Prostate gland (tissue), 2 donors: ENCODE results near the gene NOL9.

Source experiments
- POLR2A ChIP-seq: fragments of 450-650 bp; IDR thresholded peaks from one replicate; pipeline ENCODE4 v1.6.1; 2016; ENCODE audit warnings: antibody characterized with exemption, mild to moderate bottlenecking
- POLR2AphosphoS5 ChIP-seq: sonication (generic); formaldehyde crosslinking; IDR thresholded peaks from one replicate; pipeline ENCODE4 v1.6.1; 2017; ENCODE audit warnings: antibody characterized with exemption
- TF ChIP-seq, protein P1 (sequence below), 4 experiments: fragments of 200-600 bp in 2 of 4; fragments of 450-650 bp in 2 of 4; sonication (generic) in 2 of 4; IDR thresholded peaks; 1 replicate in 3 of 4; 2 replicates in 1 of 4; pipeline ENCODE4 v1.5.1; 2016 to 2019; ENCODE audit warnings: antibody characterized with exemption in 4 of 4, mild to moderate bottlenecking in 2 of 4, moderate library complexity in 2 of 4

DNA sequence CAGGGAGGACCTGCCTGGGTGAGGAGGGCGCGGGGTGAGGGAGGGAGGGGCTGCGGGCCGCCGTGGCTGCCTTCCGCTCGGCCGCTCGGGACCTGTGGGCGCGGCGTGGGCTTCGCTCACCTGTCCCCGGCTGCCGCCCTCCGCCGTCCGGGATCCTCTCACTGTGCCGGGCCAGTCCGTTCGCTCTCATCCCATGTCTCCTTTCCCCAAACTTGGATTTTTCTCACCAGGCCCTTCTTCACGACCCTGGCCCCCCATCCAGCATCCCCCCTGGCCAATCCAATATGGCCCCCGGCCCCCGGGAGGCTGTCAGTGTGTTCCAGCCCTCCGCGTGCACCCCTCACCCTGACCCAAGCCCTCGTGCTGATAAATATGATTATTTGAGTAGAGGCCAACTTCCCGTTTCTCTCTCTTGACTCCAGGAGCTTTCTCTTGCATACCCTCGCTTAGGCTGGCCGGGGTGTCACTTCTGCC, 25.8 kb upstream of the NOL9 start:
- TF ChIP-seq, protein P1, sequence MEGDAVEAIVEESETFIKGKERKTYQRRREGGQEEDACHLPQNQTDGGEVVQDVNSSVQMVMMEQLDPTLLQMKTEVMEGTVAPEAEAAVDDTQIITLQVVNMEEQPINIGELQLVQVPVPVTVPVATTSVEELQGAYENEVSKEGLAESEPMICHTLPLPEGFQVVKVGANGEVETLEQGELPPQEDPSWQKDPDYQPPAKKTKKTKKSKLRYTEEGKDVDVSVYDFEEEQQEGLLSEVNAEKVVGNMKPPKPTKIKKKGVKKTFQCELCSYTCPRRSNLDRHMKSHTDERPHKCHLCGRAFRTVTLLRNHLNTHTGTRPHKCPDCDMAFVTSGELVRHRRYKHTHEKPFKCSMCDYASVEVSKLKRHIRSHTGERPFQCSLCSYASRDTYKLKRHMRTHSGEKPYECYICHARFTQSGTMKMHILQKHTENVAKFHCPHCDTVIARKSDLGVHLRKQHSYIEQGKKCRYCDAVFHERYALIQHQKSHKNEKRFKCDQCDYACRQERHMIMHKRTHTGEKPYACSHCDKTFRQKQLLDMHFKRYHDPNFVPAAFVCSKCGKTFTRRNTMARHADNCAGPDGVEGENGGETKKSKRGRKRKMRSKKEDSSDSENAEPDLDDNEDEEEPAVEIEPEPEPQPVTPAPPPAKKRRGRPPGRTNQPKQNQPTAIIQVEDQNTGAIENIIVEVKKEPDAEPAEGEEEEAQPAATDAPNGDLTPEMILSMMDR (IDR thresholded peaks at IDR 0.05): no peak
- TF ChIP-seq POLR2AphosphoS5 (no peak), POLR2A (no peak)
